Hepatocyte (in vitro differentiated cells): ENCODE measurements around the gene GRID1.

Experiments
- CTCF ChIP-seq: fragments of 200-600 bp; sonication (generic); IDR thresholded peaks from 2 replicates; pipeline ENCODE4 v1.5.1; 2016; ENCODE audit warnings: antibody characterized with exemption, mild to moderate bottlenecking; ENCODE audit not compliant: poor library complexity
- EZH2 ChIP-seq: fragments of 200-600 bp; sonication (generic); IDR thresholded peaks from 2 replicates; pipeline ENCODE4 v1.6.1; 2016; ENCODE audit warnings: antibody characterized with exemption, mild to moderate bottlenecking, borderline replicate concordance

GRCh38 chr10:86152354-86152753 is 214.2 kb downstream of the GRID1 start:
- TF ChIP-seq CTCF (no peak), EZH2 (no peak)
